ENCODE results near the gene PSME3.

DNA sequence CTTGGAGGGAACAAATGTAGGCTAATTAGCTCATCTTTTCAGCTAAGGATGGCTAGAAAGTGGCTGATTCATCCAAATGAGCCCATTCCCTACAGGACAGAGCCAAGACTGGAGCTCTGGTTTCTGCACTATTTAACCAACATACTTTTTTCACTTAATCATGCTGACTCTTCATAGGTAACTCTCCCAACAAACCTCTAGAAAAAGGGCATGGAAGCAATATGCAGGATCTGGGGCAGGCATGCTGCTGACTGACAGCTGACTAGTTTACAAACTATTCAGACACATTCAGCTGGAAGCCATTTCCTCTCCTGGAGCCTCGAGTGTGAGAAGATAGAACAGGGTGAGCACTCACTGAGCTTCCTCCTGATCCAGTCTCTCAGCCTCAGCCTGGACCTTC, 15.3 kb upstream of the PSME3 start:
- TF ChIP-seq, protein P1, sequence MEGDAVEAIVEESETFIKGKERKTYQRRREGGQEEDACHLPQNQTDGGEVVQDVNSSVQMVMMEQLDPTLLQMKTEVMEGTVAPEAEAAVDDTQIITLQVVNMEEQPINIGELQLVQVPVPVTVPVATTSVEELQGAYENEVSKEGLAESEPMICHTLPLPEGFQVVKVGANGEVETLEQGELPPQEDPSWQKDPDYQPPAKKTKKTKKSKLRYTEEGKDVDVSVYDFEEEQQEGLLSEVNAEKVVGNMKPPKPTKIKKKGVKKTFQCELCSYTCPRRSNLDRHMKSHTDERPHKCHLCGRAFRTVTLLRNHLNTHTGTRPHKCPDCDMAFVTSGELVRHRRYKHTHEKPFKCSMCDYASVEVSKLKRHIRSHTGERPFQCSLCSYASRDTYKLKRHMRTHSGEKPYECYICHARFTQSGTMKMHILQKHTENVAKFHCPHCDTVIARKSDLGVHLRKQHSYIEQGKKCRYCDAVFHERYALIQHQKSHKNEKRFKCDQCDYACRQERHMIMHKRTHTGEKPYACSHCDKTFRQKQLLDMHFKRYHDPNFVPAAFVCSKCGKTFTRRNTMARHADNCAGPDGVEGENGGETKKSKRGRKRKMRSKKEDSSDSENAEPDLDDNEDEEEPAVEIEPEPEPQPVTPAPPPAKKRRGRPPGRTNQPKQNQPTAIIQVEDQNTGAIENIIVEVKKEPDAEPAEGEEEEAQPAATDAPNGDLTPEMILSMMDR (IDR thresholded peaks at IDR 0.05; ENCODE audit: poor library complexity) = no peak
- no peak for TF ChIP-seq EZH2 (IDR thresholded peaks at IDR 0.05; ENCODE audit: borderline replicate concordance)
